ENCODE measurements around the gene TIMM22.

Gene TIMM22

GRCh38 chr17:1026599-1026975 lies 29.7 kb downstream of the TIMM22 start:
- no peaks in the 10 kb centered on the region for H3K9me3 ChIP-seq (ENCODE audit: insufficient read depth, low read length)
- H3K27me3 ChIP-seq (ENCODE audit: insufficient read depth, insufficient read length), result no peaks in the 10 kb centered on the region
- no peak overlapping the region for H3K4me3 ChIP-seq (ENCODE audit: insufficient read length, low read depth)
- H3K9ac ChIP-seq (ENCODE audit: insufficient read length, low read depth), result no peak overlapping the region
- peaks cover 3% of the 10 kb centered on the region for H3K36me3 ChIP-seq (ENCODE audit: insufficient read depth, insufficient read length, low read length)
- no peak for TF ChIP-seq SUZ12 (IDR thresholded peaks at IDR 0.05; ENCODE audit: extremely low read depth, insufficient read depth, insufficient read length)
- TF ChIP-seq ZNF274 (IDR thresholded peaks at IDR 0.05; ENCODE audit: low read depth, low read length), result no peak
- TF ChIP-seq YY1 (IDR thresholded peaks at IDR 0.05; ENCODE audit: insufficient read depth, insufficient read length), result no peak
- peaks cover 6% of the 10 kb centered on the region for H3K4me1 ChIP-seq (ENCODE audit: insufficient read depth, insufficient read length)
- no peak for DNase-seq (ENCODE audit: low read depth, low spot score)

- Histone ChIP-seq H3K27me3 (ENCODE audit: insufficient read depth, insufficient read length) (no peaks in the 10 kb centered on the region), H3K4me1 (ENCODE audit: insufficient read depth, insufficient read length) (peaks cover 6% of the 10 kb centered on the region), H3K36me3 (ENCODE audit: insufficient read depth, insufficient read length, low read length) (peaks cover 3% of the 10 kb centered on the region), H3K9ac (ENCODE audit: insufficient read length, low read depth) (no peak overlapping the region), H3K9me3 (ENCODE audit: insufficient read depth, low read length) (no peaks in the 10 kb centered on the region), H3K4me3 (ENCODE audit: insufficient read length, low read depth) (no peak overlapping the region)
- no peak for DNase-seq (ENCODE audit: low read depth, low spot score)
- TF ChIP-seq SUZ12 (IDR thresholded peaks at IDR 0.05; ENCODE audit: extremely low read depth, insufficient read depth, insufficient read length) (no peak), YY1 (IDR thresholded peaks at IDR 0.05; ENCODE audit: insufficient read depth, insufficient read length) (no peak), ZNF274 (IDR thresholded peaks at IDR 0.05; ENCODE audit: low read depth, low read length) (no peak)
These were observed 30.1 kb downstream of the TIMM22 start for GRCh38 chr17:1027044-1027443.

GRCh38 chr17:1029196-1029921 lies 32.4 kb downstream of the TIMM22 start:
- H3K4me1 ChIP-seq (ENCODE audit: insufficient read depth, insufficient read length), result peaks cover 4% of the 10 kb centered on the region
- H3K4me3 ChIP-seq (ENCODE audit: insufficient read length, low read depth), result no peak overlapping the region
- no peak for TF ChIP-seq YY1 (IDR thresholded peaks at IDR 0.05; ENCODE audit: insufficient read depth, insufficient read length)
- TF ChIP-seq SUZ12 (IDR thresholded peaks at IDR 0.05; ENCODE audit: extremely low read depth, insufficient read depth, insufficient read length), result no peak
- TF ChIP-seq ZNF274 (IDR thresholded peaks at IDR 0.05; ENCODE audit: low read depth, low read length), result no peak
- DNase-seq (ENCODE audit: low read depth, low spot score), result no peak
- no peaks in the 10 kb centered on the region for H3K9me3 ChIP-seq (ENCODE audit: insufficient read depth, low read length)
- peaks cover 11% of the 10 kb centered on the region for H3K36me3 ChIP-seq (ENCODE audit: insufficient read depth, insufficient read length, low read length)
- no peak overlapping the region for H3K9ac ChIP-seq (ENCODE audit: insufficient read length, low read depth)
- H3K27me3 ChIP-seq (ENCODE audit: insufficient read depth, insufficient read length), result no peaks in the 10 kb centered on the region

GRCh38 chr17:1029922-1030644 lies 33.2 kb downstream of the TIMM22 start:
- Histone ChIP-seq H3K36me3 (ENCODE audit: insufficient read depth, insufficient read length, low read length) (peaks cover 11% of the 10 kb centered on the region), H3K27me3 (ENCODE audit: insufficient read depth, insufficient read length) (no peaks in the 10 kb centered on the region), H3K9me3 (ENCODE audit: insufficient read depth, low read length) (no peaks in the 10 kb centered on the region), H3K4me3 (ENCODE audit: insufficient read length, low read depth) (no peak overlapping the region), H3K4me1 (ENCODE audit: insufficient read depth, insufficient read length) (peaks cover 4% of the 10 kb centered on the region), H3K9ac (ENCODE audit: insufficient read length, low read depth) (no peak overlapping the region)
- DNase-seq (ENCODE audit: low read depth, low spot score), result no peak
- TF ChIP-seq SUZ12 (IDR thresholded peaks at IDR 0.05; ENCODE audit: extremely low read depth, insufficient read depth, insufficient read length) (no peak), YY1 (IDR thresholded peaks at IDR 0.05; ENCODE audit: insufficient read depth, insufficient read length) (no peak), ZNF274 (IDR thresholded peaks at IDR 0.05; ENCODE audit: low read depth, low read length) (no peak)

- H3K4me3 ChIP-seq (ENCODE audit: insufficient read length, low read depth), result no peak overlapping the region
- no peak overlapping the region for H3K9ac ChIP-seq (ENCODE audit: insufficient read length, low read depth)
- H3K9me3 ChIP-seq (ENCODE audit: insufficient read depth, low read length), result no peaks in the 10 kb centered on the region
- peaks cover 11% of the 10 kb centered on the region for H3K36me3 ChIP-seq (ENCODE audit: insufficient read depth, insufficient read length, low read length)
- no peak for DNase-seq (ENCODE audit: low read depth, low spot score)
- TF ChIP-seq YY1 (IDR thresholded peaks at IDR 0.05; ENCODE audit: insufficient read depth, insufficient read length) (no peak), ZNF274 (IDR thresholded peaks at IDR 0.05; ENCODE audit: low read depth, low read length) (no peak), SUZ12 (IDR thresholded peaks at IDR 0.05; ENCODE audit: extremely low read depth, insufficient read depth, insufficient read length) (no peak)
- H3K27me3 ChIP-seq (ENCODE audit: insufficient read depth, insufficient read length), result no peaks in the 10 kb centered on the region
- peaks cover 7% of the 10 kb centered on the region for H3K4me1 ChIP-seq (ENCODE audit: insufficient read depth, insufficient read length)
These were observed 34.0 kb downstream of the TIMM22 start for GRCh38 chr17:1030684-1031532.

- Histone ChIP-seq H3K9me3 (ENCODE audit: insufficient read depth, low read length) (no peaks in the 10 kb centered on the region), H3K9ac (ENCODE audit: insufficient read length, low read depth) (peak overlapping the region; percentile 42), H3K36me3 (ENCODE audit: insufficient read depth, insufficient read length, low read length) (peaks cover 8% of the 10 kb centered on the region), H3K27me3 (ENCODE audit: insufficient read depth, insufficient read length) (no peaks in the 10 kb centered on the region), H3K4me1 (ENCODE audit: insufficient read depth, insufficient read length) (peaks cover 8% of the 10 kb centered on the region), H3K4me3 (ENCODE audit: insufficient read length, low read depth) (peak overlapping the region; percentile 21)
- DNase-seq (ENCODE audit: low read depth, low spot score), result peak; percentile 55
- TF ChIP-seq YY1 (IDR thresholded peaks at IDR 0.05; ENCODE audit: insufficient read depth, insufficient read length) (no peak), ZNF274 (IDR thresholded peaks at IDR 0.05; ENCODE audit: low read depth, low read length) (no peak), SUZ12 (IDR thresholded peaks at IDR 0.05; ENCODE audit: extremely low read depth, insufficient read depth, insufficient read length) (no peak)
These were observed 34.8 kb downstream of the TIMM22 start for GRCh38 chr17:1031711-1032110.

Measured in NT2/D1 (cell line).